Measurements from ENCODE around the gene ZNF561.

Gene ZNF561

DNA sequence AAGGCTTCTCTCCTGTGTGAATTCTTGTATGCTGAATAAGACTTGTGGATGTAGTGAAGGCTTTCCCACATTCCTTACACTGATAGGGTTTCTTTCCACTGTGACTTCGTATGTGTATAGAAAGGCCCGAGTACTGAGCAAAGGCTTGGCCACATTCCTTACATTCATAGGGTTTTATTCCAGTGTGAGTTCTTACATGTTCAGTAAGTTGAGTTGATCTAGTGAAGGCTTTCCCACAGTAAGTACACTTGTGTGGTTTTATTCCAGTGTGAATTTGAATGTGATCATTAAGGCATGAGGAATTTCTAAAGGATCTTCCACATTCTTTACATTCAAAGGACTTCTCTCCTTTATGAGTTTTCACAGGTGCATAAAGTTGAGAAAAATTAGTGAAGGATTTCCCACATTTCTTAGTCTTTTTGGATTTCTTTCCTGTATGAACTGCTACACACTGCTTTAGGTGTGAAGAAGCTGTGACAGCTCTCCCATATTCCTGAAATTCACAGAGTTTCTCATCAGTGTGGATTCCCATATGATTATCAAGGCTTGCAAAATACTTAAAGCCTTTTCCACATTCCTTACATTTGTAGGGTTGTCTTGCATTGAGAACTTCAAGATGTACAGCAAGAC is 10.4 kb downstream of the ZNF561 start:
- Histone ChIP-seq H4K20me1 (ENCODE audit: insufficient read depth, low read length) (no peaks in the 10 kb centered on the region), H3K36me3 (ENCODE audit: insufficient read depth, low read length) (peaks cover 74% of the 10 kb centered on the region), H3K9me3 (ENCODE audit: low read length) (peaks cover 25% of the 10 kb centered on the region), H3K4me2 (ENCODE audit: low read length) (no peak overlapping the region), H3K79me2 (ENCODE audit: insufficient read depth, low read length) (no peaks in the 10 kb centered on the region), H3K27ac (ENCODE audit: low read depth, low read length, poor library complexity, severe bottlenecking) (no peak overlapping the region), H3K4me1 (ENCODE audit: insufficient read depth, low read length, severe bottlenecking) (no peaks in the 10 kb centered on the region), H3K4me3 (ENCODE audit: low read depth, low read length, poor library complexity, severe bottlenecking) (no peak overlapping the region), H2AFZ (ENCODE audit: low read length) (no peak overlapping the region), H3K27me3 (ENCODE audit: insufficient read depth, low read length) (no peaks in the 10 kb centered on the region), H3K9me2 (ENCODE audit: low read depth, low read length) (no peaks in the 10 kb centered on the region), H3K9ac (ENCODE audit: low read length) (no peak overlapping the region), H3F3A (ENCODE audit: insufficient read depth, low read length) (no peaks in the 10 kb centered on the region)
- TF ChIP-seq EZH2 (IDR thresholded peaks at IDR 0.05; ENCODE audit: borderline replicate concordance, low read length), result no peak
- TF ChIP-seq, protein P1, sequence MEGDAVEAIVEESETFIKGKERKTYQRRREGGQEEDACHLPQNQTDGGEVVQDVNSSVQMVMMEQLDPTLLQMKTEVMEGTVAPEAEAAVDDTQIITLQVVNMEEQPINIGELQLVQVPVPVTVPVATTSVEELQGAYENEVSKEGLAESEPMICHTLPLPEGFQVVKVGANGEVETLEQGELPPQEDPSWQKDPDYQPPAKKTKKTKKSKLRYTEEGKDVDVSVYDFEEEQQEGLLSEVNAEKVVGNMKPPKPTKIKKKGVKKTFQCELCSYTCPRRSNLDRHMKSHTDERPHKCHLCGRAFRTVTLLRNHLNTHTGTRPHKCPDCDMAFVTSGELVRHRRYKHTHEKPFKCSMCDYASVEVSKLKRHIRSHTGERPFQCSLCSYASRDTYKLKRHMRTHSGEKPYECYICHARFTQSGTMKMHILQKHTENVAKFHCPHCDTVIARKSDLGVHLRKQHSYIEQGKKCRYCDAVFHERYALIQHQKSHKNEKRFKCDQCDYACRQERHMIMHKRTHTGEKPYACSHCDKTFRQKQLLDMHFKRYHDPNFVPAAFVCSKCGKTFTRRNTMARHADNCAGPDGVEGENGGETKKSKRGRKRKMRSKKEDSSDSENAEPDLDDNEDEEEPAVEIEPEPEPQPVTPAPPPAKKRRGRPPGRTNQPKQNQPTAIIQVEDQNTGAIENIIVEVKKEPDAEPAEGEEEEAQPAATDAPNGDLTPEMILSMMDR (IDR thresholded peaks at IDR 0.05; ENCODE audit: low read length), result no peak

DNA sequence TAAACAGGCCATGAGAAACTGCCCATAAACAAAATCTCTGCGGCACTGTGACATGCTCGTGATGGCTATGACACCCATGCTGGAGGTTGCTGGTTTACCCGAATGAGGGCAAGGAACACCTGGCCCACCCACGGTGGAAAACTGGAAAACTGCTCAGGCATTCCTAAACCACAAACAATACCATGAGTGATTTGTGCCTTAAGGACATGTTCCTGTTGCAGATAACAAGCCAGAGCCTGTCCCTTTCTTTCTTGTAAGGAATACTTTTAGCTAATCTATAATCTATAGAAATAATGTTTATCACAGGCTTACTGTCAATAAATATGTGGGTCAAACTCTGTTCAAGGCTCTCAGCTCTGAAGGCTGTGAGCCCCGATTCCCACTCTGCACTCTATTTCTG is 12.1 kb downstream of the ZNF561 start:
- Histone ChIP-seq H3K9me3 (ENCODE audit: low read length) (peaks cover 25% of the 10 kb centered on the region), H3K27me3 (ENCODE audit: insufficient read depth, low read length) (no peaks in the 10 kb centered on the region), H3K4me2 (ENCODE audit: low read length) (no peak overlapping the region), H3K9ac (ENCODE audit: low read length) (no peak overlapping the region), H3K36me3 (ENCODE audit: insufficient read depth, low read length) (peaks cover 57% of the 10 kb centered on the region), H3K4me3 (ENCODE audit: low read depth, low read length, poor library complexity, severe bottlenecking) (no peak overlapping the region), H3K9me2 (ENCODE audit: low read depth, low read length) (no peaks in the 10 kb centered on the region), H3K27ac (ENCODE audit: low read depth, low read length, poor library complexity, severe bottlenecking) (no peak overlapping the region), H2AFZ (ENCODE audit: low read length) (no peak overlapping the region), H3F3A (ENCODE audit: insufficient read depth, low read length) (no peaks in the 10 kb centered on the region), H4K20me1 (ENCODE audit: insufficient read depth, low read length) (no peaks in the 10 kb centered on the region), H3K4me1 (ENCODE audit: insufficient read depth, low read length, severe bottlenecking) (no peaks in the 10 kb centered on the region), H3K79me2 (ENCODE audit: insufficient read depth, low read length) (no peaks in the 10 kb centered on the region)
- no peak for TF ChIP-seq EZH2 (IDR thresholded peaks at IDR 0.05; ENCODE audit: borderline replicate concordance, low read length)
- TF ChIP-seq, protein P1 (IDR thresholded peaks at IDR 0.05; ENCODE audit: low read length), result no peak

DNA sequence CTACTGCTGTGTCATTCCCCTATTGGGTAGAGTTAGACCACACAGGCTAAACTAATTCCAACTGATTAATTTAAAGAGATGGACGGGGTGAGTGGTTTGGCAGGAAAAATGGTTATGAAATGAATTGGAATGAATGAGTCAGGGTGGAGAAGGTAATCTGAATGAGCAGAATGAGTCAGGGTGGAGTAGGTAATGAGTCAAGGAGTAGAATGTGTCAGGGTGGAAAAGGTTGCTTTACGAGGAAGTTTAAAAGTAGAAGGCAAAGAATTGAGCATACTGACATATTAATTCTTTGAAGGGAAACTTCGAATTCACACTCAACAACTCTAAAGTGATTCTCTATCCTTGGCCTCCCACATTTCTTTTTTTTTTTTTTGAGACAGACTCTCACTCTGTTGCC is 24.0 kb downstream of the ZNF561 start:
- H3K9me3 ChIP-seq (ENCODE audit: low read length), result peaks cover 5% of the 10 kb centered on the region; the same call in 1 of the 2 replicates
- H4K20me1 ChIP-seq (ENCODE audit: insufficient read depth, low read length), result no peaks in the 10 kb centered on the region
- H2AFZ ChIP-seq (ENCODE audit: low read length), result no peak overlapping the region
- H3K9me2 ChIP-seq (ENCODE audit: low read depth, low read length), result no peaks in the 10 kb centered on the region
- H3K27ac ChIP-seq (ENCODE audit: low read depth, low read length, poor library complexity, severe bottlenecking), result no peak overlapping the region
- H3K79me2 ChIP-seq (ENCODE audit: insufficient read depth, low read length), result no peaks in the 10 kb centered on the region
- H3K4me2 ChIP-seq (ENCODE audit: low read length), result no peak overlapping the region
- H3K4me1 ChIP-seq (ENCODE audit: insufficient read depth, low read length, severe bottlenecking), result no peaks in the 10 kb centered on the region
- no peaks in the 10 kb centered on the region for H3F3A ChIP-seq (ENCODE audit: insufficient read depth, low read length)
- TF ChIP-seq, protein P1 (IDR thresholded peaks at IDR 0.05; ENCODE audit: low read length), result no peak
- no peak for TF ChIP-seq EZH2 (IDR thresholded peaks at IDR 0.05; ENCODE audit: borderline replicate concordance, low read length)
- H3K4me3 ChIP-seq (ENCODE audit: low read depth, low read length, poor library complexity, severe bottlenecking), result no peak overlapping the region
- H3K9ac ChIP-seq (ENCODE audit: low read length), result no peak overlapping the region
- no peaks in the 10 kb centered on the region for H3K36me3 ChIP-seq (ENCODE audit: insufficient read depth, low read length)
- no peaks in the 10 kb centered on the region for H3K27me3 ChIP-seq (ENCODE audit: insufficient read depth, low read length)

All from OCI-LY1 (cell line).